ENCODE data around the gene APBB1. TPM values are rescaled to one million over a fixed set of nuclear protein-coding genes. Genes with fewer than 3 reads are reported as not detected.

Gene APBB1
- total and polyA plus RNA-seq, 10 donors: 18.6 to 42.4 (median 26.0) TPM

DNA sequence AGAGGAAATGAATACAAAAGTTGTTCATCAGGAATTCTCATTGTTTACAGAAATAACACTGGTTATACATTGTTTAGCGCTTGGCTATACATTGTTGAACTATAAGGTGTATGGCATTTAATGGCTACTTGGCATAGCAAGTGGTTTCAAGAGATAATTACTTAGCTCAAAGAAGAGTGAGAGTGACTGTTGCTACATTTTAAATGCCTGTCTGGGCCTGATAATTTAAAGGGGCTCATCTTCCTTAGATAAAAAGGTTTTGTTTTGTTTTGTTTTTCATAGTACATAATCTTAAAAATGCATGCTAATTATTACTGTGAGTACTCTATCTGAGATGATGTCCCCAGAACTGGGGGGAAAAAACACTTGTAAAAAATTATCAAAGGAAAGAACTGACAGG lies 30.1 kb downstream of the APBB1 start:
- 90 to 100% (median 98%) methylated on average over 1 of the region's 1 CpG for WGBS, 5 donors
- no peaks in the 10 kb centered on the region for H3K9me3 ChIP-seq
- no peaks in the 10 kb centered on the region for H3K27me3 ChIP-seq (replicated peaks in 1 of 7)
- peaks cover 12 to 40% (median 24%) of the 10 kb centered on the region in 6 donors for H3K4me1 ChIP-seq
- no peak overlapping the region for H3K4me3 ChIP-seq
- intact Hi-C loops (cut with DNase I; ENCODE audit: low total_unique reads): no loop called here
- DNase-seq: no peak
- peak overlapping the region in 5 of 8 donors; percentile 78 to 94 (median 92) for H3K27ac ChIP-seq
- peaks cover 0 to 19% (median 5%) of the 10 kb centered on the region in 6 donors for H3K36me3 ChIP-seq
- TF ChIP-seq POLR2A (IDR thresholded peaks at IDR 0.05): no peak
- no peak for TF ChIP-seq POLR2AphosphoS5 (IDR thresholded peaks at IDR 0.05)
- TF ChIP-seq, protein P1, sequence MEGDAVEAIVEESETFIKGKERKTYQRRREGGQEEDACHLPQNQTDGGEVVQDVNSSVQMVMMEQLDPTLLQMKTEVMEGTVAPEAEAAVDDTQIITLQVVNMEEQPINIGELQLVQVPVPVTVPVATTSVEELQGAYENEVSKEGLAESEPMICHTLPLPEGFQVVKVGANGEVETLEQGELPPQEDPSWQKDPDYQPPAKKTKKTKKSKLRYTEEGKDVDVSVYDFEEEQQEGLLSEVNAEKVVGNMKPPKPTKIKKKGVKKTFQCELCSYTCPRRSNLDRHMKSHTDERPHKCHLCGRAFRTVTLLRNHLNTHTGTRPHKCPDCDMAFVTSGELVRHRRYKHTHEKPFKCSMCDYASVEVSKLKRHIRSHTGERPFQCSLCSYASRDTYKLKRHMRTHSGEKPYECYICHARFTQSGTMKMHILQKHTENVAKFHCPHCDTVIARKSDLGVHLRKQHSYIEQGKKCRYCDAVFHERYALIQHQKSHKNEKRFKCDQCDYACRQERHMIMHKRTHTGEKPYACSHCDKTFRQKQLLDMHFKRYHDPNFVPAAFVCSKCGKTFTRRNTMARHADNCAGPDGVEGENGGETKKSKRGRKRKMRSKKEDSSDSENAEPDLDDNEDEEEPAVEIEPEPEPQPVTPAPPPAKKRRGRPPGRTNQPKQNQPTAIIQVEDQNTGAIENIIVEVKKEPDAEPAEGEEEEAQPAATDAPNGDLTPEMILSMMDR (IDR thresholded peaks at IDR 0.05 in 8 of 11, conservative IDR thresholded peaks at IDR 0.05 in 3 of 11): no peak

DNA sequence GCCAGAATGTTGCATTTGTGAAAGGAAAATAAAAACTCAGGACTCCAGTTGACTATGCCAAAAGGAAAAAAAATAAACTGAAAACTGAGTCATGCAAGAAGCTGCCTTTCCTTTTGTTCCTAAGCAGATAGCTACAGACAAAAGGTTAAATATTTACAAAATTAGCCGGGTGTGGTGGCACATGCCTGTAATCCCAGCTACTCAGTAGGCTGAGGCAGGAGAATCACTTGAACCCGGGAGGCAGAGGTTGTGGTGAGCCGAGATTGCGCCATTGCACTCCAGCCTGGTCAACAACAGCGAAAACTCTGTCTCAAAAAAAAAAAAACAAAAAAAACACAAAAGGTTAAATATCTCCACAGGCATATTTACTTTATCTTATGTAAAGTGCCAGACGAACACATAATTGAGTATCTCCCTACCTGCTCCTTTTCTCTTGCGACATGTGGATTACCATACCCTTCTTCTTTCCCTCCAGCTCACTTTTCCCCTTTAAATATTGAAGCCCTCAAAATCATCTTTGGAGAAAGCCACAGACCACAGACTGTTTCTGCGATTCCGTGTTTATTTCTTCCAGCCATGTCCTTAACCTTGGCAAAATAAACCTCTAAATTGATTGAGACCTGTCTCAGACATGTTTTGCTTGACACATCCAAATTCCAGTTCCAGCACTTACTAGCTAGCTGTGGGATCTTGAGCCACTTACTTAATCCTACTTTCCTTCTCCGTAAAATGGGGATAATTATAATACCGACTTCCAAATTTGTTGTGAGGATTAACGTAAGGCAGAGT lies 30.9 kb downstream of the APBB1 start:
- Histone ChIP-seq H3K36me3 (peaks cover 0 to 11% (median 0%) of the 10 kb centered on the region in 6 donors), H3K4me3 (no peak overlapping the region), H3K27ac (no peak overlapping the region), H3K27me3 (replicated peaks in 1 of 7) (no peaks in the 10 kb centered on the region), H3K9me3 (no peaks in the 10 kb centered on the region), H3K4me1 (peaks cover 12 to 33% (median 24%) of the 10 kb centered on the region in 6 donors)
- 71 to 86% (median 78%) methylated on average over 12 of the region's 12 CpGs for WGBS, 5 donors
- no peak for DNase-seq
- TF ChIP-seq POLR2A (IDR thresholded peaks at IDR 0.05): no peak
- TF ChIP-seq, protein P1 (IDR thresholded peaks at IDR 0.05 in 8 of 11, conservative IDR thresholded peaks at IDR 0.05 in 3 of 11): no peak
- no peak for TF ChIP-seq POLR2AphosphoS5 (IDR thresholded peaks at IDR 0.05)
- intact Hi-C loops (cut with DNase I; ENCODE audit: low total_unique reads): no loop called here

DNA sequence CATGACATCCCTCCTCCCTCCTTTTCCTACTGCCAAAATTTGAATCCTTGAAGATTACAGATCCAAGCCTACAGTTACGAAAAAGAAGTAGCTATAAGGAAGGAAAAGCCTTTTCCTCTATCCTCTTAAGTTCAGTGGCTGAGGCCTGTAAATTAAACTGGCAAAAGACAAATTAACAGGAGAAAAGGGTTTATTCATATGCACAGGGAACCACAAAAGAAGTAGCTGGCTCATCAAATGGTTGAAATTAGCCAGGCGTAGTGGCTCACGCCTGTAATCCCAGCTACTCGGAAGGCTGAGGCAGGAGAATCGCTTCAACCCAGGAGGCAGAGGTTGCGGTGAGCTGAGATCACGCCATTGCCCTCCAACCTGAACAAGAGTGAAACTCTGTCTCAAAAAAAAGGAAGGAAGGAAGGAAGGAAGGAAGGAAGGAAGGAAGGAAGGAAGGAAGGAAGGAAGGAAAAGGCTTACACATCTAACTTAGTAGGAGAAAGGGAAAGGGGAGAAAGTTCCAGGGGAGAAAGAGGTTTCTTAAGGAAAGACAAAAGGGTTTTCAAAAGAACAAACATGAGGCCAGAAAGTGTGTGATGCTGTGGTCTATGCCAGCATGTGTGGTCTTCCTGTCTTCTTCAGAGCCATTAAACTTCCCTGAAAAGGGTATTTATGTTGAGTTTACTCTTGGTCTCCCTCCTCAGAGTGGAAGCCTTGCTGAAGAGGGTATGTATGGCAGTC lies 33.7 kb downstream of the APBB1 start:
- Histone ChIP-seq H3K4me1 (peaks cover 0 to 12% (median 9%) of the 10 kb centered on the region in 6 donors), H3K27ac (no peak overlapping the region), H3K4me3 (no peak overlapping the region), H3K36me3 (no peaks in the 10 kb centered on the region), H3K27me3 (replicated peaks in 1 of 7) (no peaks in the 10 kb centered on the region), H3K9me3 (no peaks in the 10 kb centered on the region)
- 84 to 91% (median 88%) methylated on average over 7 of the region's 7 CpGs for WGBS, 5 donors
- TF ChIP-seq, protein P1 (IDR thresholded peaks at IDR 0.05 in 8 of 11, conservative IDR thresholded peaks at IDR 0.05 in 3 of 11): no peak
- intact Hi-C loops (cut with DNase I; ENCODE audit: low total_unique reads): no loop called here
- no peak for DNase-seq

DNA sequence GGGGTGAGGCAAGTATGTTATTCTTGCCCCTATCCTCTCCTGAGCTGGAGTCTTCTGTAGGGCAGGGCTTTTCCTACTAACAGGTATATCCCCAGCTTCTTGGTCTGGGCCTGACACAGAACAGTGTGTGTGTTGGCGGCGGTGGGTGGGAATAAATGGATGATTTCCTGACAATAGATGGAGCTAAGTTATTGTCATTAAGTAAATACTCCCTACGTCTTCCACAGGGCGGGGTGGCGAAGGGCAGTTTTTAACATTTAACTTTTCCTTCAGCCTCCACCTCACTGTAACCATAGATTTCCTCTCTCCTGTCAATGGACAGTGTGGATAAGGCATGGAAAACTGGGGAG lies 40.3 kb downstream of the APBB1 start:
- no peaks in the 10 kb centered on the region for H3K27me3 ChIP-seq (replicated peaks in 1 of 7)
- WGBS, 5 donors: 67 to 79% (median 76%) methylated on average over 5 of the region's 5 CpGs
- peaks cover 0 to 27% (median 18%) of the 10 kb centered on the region in 6 donors for H3K4me1 ChIP-seq
- peak overlapping the region in 5 of 8 donors; percentile 1 to 77 (median 42) for H3K27ac ChIP-seq
- DNase-seq: no peak
- no peaks in the 10 kb centered on the region for H3K36me3 ChIP-seq
- intact Hi-C loops (cut with DNase I; ENCODE audit: low total_unique reads): loop anchor here (5.0 kb wide), 2 partner anchors 64 to 129 kb away; partner anchors contain the start of gene HPX
- no peak for TF ChIP-seq POLR2AphosphoS5 (IDR thresholded peaks at IDR 0.05)
- no peak for TF ChIP-seq POLR2A (IDR thresholded peaks at IDR 0.05)
- TF ChIP-seq, protein P1 (IDR thresholded peaks at IDR 0.05 in 8 of 11, conservative IDR thresholded peaks at IDR 0.05 in 3 of 11): no peak
- peak overlapping the region in 1 of 8 donors; percentile 29 for H3K4me3 ChIP-seq
- H3K9me3 ChIP-seq: no peaks in the 10 kb centered on the region

All from spleen (tissue), 11 donors.